NOMO-1 treated with DMSO at 0.1 percent for 48 hours (cell line): ENCODE results near the gene CHD3.
A peak's percentile ranks its signal among the peaks of the same experiment; 100 is the strongest.

Source experiments
- DNase-seq: peaks from one replicate; lab custom pipeline; 2025; ENCODE audit not compliant: unreplicated experiment; lab: John Stamatoyannopoulos, UW

CHD3 gene

GRCh38 chr17:7888184-7888920 is at the start of gene CHD3:
Gene CHD3 (plus strand): TSS chr17:7888789. CDS start chr17:7889001, 212 bp downstream.
- no peak for DNase-seq

- DNase-seq = peak; percentile 72
These were observed 49.3 kb upstream of the CHD3 start for GRCh38 chr17:7839190-7839875.

- DNase-seq = no peak
These were observed 48.7 kb upstream of the CHD3 start for GRCh38 chr17:7839876-7840261.

- DNase-seq = no peak
These were observed 48.1 kb upstream of the CHD3 start for GRCh38 chr17:7840441-7840840.

GRCh38 chr17:7840875-7841274 is 47.7 kb upstream of the CHD3 start:
- DNase-seq = no peak

- peak; percentile 46 for DNase-seq
These were observed 47.1 kb upstream of the CHD3 start for GRCh38 chr17:7841396-7841914.

- DNase-seq = peak; percentile 64
These were observed 46.6 kb upstream of the CHD3 start for GRCh38 chr17:7841915-7842379.

- peak; percentile 71 for DNase-seq
These were observed 46.0 kb upstream of the CHD3 start for GRCh38 chr17:7842380-7843256.

- no peak for DNase-seq
These were observed 45.4 kb upstream of the CHD3 start for GRCh38 chr17:7843257-7843535.

- peak; percentile 73 for DNase-seq
These were observed 44.9 kb upstream of the CHD3 start for GRCh38 chr17:7843536-7844291.

GRCh38 chr17:7844292-7845154 is 44.1 kb upstream of the CHD3 start:
- peak; percentile 94 for DNase-seq

- DNase-seq = no peak
These were observed 43.1 kb upstream of the CHD3 start for GRCh38 chr17:7845359-7846062.

- no peak for DNase-seq
These were observed 42.4 kb upstream of the CHD3 start for GRCh38 chr17:7846063-7846735.

- DNase-seq = no peak
These were observed 41.6 kb upstream of the CHD3 start for GRCh38 chr17:7846765-7847661.

- no peak for DNase-seq
These were observed 40.4 kb upstream of the CHD3 start for GRCh38 chr17:7848131-7848579.

GRCh38 chr17:7848739-7849129 is 39.9 kb upstream of the CHD3 start:
- DNase-seq = no peak

- DNase-seq = no peak
These were observed 39.3 kb upstream of the CHD3 start for GRCh38 chr17:7849130-7849750.
